Mesendoderm (in vitro differentiated cells): ENCODE measurements around the gene BNC1. TPM values are rescaled to one million over a fixed set of nuclear protein-coding genes. Genes with fewer than 3 reads are reported as not detected.
A peak's percentile ranks its signal among the peaks of the same experiment; 100 is the strongest.

Experiments
- DNase-seq: peaks from one replicate; pipeline ENCODE4 v3.0.0; 2013
- H2AK5ac ChIP-seq: 2 replicates; pipeline ENCODE4 v1.6.1; 2013; ENCODE audit warnings: low read length, inconsistent platforms
- H2BK120ac ChIP-seq: 2 replicates; pipeline ENCODE4 v1.6.1; 2013; ENCODE audit warnings: low read depth, mild to moderate bottlenecking, low read length, moderate library complexity, mixed read lengths
- H2BK15ac ChIP-seq: replicated peaks from 2 replicates; pipeline ENCODE4 v1.6.1; 2013; ENCODE audit warnings: low read depth, mild to moderate bottlenecking, moderate library complexity
- H2BK5ac ChIP-seq: 2 replicates; pipeline ENCODE4 v1.6.1; 2013; ENCODE audit warnings: low read length, inconsistent platforms
- H3K18ac ChIP-seq: 2 replicates; pipeline ENCODE4 v1.6.1; 2013; ENCODE audit warnings: mild to moderate bottlenecking, low read length, mixed read lengths
- H3K23ac ChIP-seq: one replicate; pipeline ENCODE4 v1.6.1; 2013; ENCODE audit warnings: low read length
- H3K27ac ChIP-seq: 2 replicates; pipeline ENCODE4 v1.5.1; 2013; ENCODE audit warnings: low read depth, mild to moderate bottlenecking, inconsistent platforms, low read length, moderate library complexity
- H3K27me3 ChIP-seq: 2 replicates; pipeline ENCODE4 v1.6.1; 2013; ENCODE audit warnings: low read length, control low read depth, mild to moderate bottlenecking, inconsistent platforms; ENCODE audit not compliant: insufficient read depth, poor library complexity
- H3K36me3 ChIP-seq: 2 replicates; pipeline ENCODE4 v1.6.1; 2013; ENCODE audit warnings: low read length, inconsistent platforms; ENCODE audit not compliant: control insufficient read depth, insufficient read depth
- H3K4ac ChIP-seq: one replicate; pipeline ENCODE4 v1.6.1; 2013; ENCODE audit warnings: low read depth, mild to moderate bottlenecking, low read length, moderate library complexity
- H3K4me1 ChIP-seq: 2 replicates; pipeline ENCODE4 v1.6.1; 2013; ENCODE audit warnings: low read depth, low read length, inconsistent platforms; ENCODE audit not compliant: control insufficient read depth
- H3K4me2 ChIP-seq: 2 replicates; pipeline ENCODE4 v1.6.1; 2013; ENCODE audit warnings: low read length
- H3K4me3 ChIP-seq: 2 replicates; pipeline ENCODE4 v1.5.1; 2013; ENCODE audit warnings: mild to moderate bottlenecking, low read length
- H3K56ac ChIP-seq: one replicate; pipeline ENCODE4 v1.6.1; 2013; ENCODE audit warnings: low read length
- H3K79me1 ChIP-seq: 2 replicates; pipeline ENCODE4 v1.6.1; 2013; ENCODE audit warnings: low read length, inconsistent platforms
- H3K79me2 ChIP-seq: 2 replicates; pipeline ENCODE4 v1.6.1; 2013; ENCODE audit warnings: mild to moderate bottlenecking, low read length; ENCODE audit not compliant: control insufficient read depth, insufficient read depth
- H3K9ac ChIP-seq: 2 replicates; pipeline ENCODE4 v1.6.1; 2013; ENCODE audit warnings: low read length, inconsistent platforms
- H4K5ac ChIP-seq: one replicate; pipeline ENCODE4 v1.6.1; 2013; ENCODE audit warnings: low read length
- H4K8ac ChIP-seq: one replicate; pipeline ENCODE4 v1.6.1; 2013; ENCODE audit warnings: low read depth, mild to moderate bottlenecking, control low read depth, low read length, moderate library complexity
- WGBS: extraction: QIAGEN DNeasy Blood & Tissue Kit; methylation state at CpG from one replicate; pipeline ENCODE4 v1.1.7; 2013; ENCODE audit warnings: low lambda C conversion rate, missing lambda C conversion rate; ENCODE audit not compliant: insufficient coverage; ENCODE audit errors: extremely low coverage; 5-methylcytosine and 5-hydroxymethylcytosine counted together
- polyA plus RNA-seq, 2 experiments: library from polyadenylated mRNA; stranded (reverse); fragments of 200-250 nt; gene quantifications; one replicate each; pipeline ENCODE4 v1.2.3, GENCODE V29; 2013

The BNC1 gene, protein sequence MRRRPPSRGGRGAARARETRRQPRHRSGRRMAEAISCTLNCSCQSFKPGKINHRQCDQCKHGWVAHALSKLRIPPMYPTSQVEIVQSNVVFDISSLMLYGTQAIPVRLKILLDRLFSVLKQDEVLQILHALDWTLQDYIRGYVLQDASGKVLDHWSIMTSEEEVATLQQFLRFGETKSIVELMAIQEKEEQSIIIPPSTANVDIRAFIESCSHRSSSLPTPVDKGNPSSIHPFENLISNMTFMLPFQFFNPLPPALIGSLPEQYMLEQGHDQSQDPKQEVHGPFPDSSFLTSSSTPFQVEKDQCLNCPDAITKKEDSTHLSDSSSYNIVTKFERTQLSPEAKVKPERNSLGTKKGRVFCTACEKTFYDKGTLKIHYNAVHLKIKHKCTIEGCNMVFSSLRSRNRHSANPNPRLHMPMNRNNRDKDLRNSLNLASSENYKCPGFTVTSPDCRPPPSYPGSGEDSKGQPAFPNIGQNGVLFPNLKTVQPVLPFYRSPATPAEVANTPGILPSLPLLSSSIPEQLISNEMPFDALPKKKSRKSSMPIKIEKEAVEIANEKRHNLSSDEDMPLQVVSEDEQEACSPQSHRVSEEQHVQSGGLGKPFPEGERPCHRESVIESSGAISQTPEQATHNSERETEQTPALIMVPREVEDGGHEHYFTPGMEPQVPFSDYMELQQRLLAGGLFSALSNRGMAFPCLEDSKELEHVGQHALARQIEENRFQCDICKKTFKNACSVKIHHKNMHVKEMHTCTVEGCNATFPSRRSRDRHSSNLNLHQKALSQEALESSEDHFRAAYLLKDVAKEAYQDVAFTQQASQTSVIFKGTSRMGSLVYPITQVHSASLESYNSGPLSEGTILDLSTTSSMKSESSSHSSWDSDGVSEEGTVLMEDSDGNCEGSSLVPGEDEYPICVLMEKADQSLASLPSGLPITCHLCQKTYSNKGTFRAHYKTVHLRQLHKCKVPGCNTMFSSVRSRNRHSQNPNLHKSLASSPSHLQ
- 0.06 TPM for polyA plus RNA-seq (2013, experiment 1 of 2)
- polyA plus RNA-seq (2013, experiment 2 of 2) = 0.08 TPM

DNA sequence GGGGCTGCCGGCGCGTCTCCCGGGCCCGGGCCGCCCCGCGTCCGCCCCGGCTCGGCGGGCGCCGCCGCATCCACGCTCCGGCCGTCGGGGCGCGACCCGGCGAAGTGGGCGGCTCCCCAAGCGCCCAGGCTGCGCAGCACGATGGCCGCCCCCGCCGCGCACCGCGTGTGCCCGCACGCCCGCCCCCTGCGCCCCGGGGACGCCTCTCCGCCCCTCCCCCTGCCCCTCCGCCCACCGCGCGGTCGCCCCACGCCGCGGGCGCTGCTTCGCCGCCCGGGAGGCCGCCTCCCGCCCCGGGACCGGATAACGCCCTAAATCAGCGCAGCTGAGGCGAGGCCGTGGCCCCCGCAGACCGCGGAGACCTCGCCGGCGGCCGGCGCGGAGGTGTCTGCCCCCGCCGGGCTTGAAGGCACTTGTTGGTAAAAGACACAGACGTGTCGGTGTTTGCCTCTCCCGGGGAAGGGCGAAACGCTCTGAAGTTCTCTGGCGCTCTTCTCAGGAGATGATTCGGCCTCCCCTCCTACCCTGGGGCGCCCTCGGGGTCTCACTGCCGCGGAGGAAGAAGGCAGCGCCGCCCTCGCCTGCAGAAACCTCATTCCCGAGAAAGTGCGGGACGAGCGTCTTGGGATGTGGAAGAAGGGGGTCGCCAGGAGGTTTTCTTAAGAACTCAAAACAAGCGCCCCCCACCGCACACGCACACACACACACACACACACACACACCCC, at the start of gene BNC1:
BNC1 (minus strand) TSS at position 106 of the 725 bp plus-strand sequence; CDS start at position 70, 36 bp downstream.
- Histone ChIP-seq H3K56ac (peak within 1 kb of the TSS; percentile 83), H3K9ac (peak within 1 kb of the TSS; percentile 71), H3K4me1 (no peaks in the 10 kb centered on the region), H3K79me2 (no peaks in the 10 kb centered on the region), H2BK15ac (no peak within 1 kb of the TSS), H2AK5ac (no peak within 1 kb of the TSS), H4K5ac (no peak within 1 kb of the TSS), H3K36me3 (no peaks in the 10 kb centered on the region), H3K79me1 (no peaks in the 10 kb centered on the region), H3K27me3 (peaks cover 22% of the 10 kb centered on the region), H3K4me3 (peak within 1 kb of the TSS; percentile 61), H4K8ac (no peak within 1 kb of the TSS), H3K18ac (peak within 1 kb of the TSS; percentile 20), H3K23ac (peak within 1 kb of the TSS; percentile 66), H2BK120ac (no peak within 1 kb of the TSS), H2BK5ac (no peak within 1 kb of the TSS), H3K4me2 (peak within 1 kb of the TSS; percentile 92), H3K4ac (no peak within 1 kb of the TSS), H3K27ac (no peak within 1 kb of the TSS)
- peak; percentile 52 for DNase-seq
- no CpG with 5 or more reads among the region's 93 CpGs for WGBS

DNA sequence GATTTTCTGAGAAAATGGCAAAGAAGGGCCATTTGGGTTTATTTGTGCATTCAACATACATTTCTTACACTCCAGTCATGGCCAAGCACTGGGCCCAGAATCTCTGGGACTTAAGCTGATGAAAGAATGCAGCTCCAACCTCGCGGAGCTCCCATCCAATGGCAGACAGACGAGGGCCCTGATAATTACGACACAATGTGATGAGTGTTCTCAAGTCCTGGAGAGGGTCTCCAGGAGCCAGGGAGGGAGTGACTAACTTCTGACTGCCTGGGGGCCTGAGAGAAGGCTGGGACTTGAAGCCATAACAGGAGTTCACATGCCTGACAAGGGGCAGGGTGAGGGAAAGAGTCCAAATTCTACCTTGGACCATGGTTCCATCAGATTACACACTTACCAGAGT, 42.6 kb upstream of the BNC1 start:
- H4K5ac ChIP-seq = no peak overlapping the region
- H3K79me1 ChIP-seq = no peaks in the 10 kb centered on the region
- H4K8ac ChIP-seq = no peak overlapping the region

DNA sequence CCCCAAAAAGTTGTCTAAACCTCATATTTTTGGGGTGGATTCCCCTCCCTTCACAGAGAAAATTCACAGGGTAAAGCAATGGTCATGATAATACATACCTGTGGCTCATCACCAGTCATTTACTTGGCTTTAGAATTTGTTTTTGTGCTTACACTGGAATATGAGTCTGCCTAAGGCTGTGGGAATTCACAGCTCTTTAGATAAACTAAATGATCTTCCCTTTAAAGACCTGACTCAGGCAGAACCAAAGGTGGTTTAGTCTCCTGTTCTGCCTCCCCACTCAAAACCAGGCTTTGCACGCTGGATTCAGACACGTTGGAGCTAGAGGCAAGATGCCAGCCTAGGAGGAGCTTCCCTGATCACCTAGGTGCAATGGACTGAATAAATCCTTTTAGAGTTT, 40.3 kb upstream of the BNC1 start:
- peaks cover 6% of the 10 kb centered on the region for H3K4me1 ChIP-seq
- no peak overlapping the region for H3K23ac ChIP-seq
- no peak overlapping the region for H2BK5ac ChIP-seq
- H3K79me2 ChIP-seq = no peaks in the 10 kb centered on the region
- no peak overlapping the region for H3K18ac ChIP-seq
- H2AK5ac ChIP-seq = no peak overlapping the region
- H2BK120ac ChIP-seq = no peak overlapping the region
- no peak for DNase-seq
- H4K8ac ChIP-seq = no peak overlapping the region
- no peaks in the 10 kb centered on the region for H3K27me3 ChIP-seq
- no peak overlapping the region for H3K4me3 ChIP-seq
- no peak overlapping the region for H3K4me2 ChIP-seq
- no peak overlapping the region for H3K4ac ChIP-seq
- H4K5ac ChIP-seq = no peak overlapping the region
- H2BK15ac ChIP-seq = no peak overlapping the region
- H3K9ac ChIP-seq = no peak overlapping the region
- H3K56ac ChIP-seq = no peak overlapping the region
- WGBS = no CpG with 5 or more reads among the region's 2 CpGs
- no peak overlapping the region for H3K27ac ChIP-seq
- no peaks in the 10 kb centered on the region for H3K36me3 ChIP-seq
- H3K79me1 ChIP-seq = no peaks in the 10 kb centered on the region

More for the DNA sequence above, 42.6 kb upstream of the BNC1 start:
- H2BK5ac ChIP-seq = no peak overlapping the region
- no peaks in the 10 kb centered on the region for H3K27me3 ChIP-seq
- no peak overlapping the region for H3K4me3 ChIP-seq
- H2BK15ac ChIP-seq = no peak overlapping the region
- no peaks in the 10 kb centered on the region for H3K79me2 ChIP-seq
- no peak overlapping the region for H3K4me2 ChIP-seq
- no peak overlapping the region for H2BK120ac ChIP-seq
- WGBS = no CpG with 5 or more reads among the region's 4 CpGs
- H3K4ac ChIP-seq = no peak overlapping the region
- no peak overlapping the region for H2AK5ac ChIP-seq
- no peak overlapping the region for H3K27ac ChIP-seq
- H3K36me3 ChIP-seq = no peaks in the 10 kb centered on the region
- DNase-seq = peak; percentile 45
- no peak overlapping the region for H3K23ac ChIP-seq
- no peak overlapping the region for H3K56ac ChIP-seq
- H3K4me1 ChIP-seq = no peaks in the 10 kb centered on the region
- H3K9ac ChIP-seq = no peak overlapping the region
- no peak overlapping the region for H3K18ac ChIP-seq

- no peaks in the 10 kb centered on the region for H3K36me3 ChIP-seq
- no CpG with 5 or more reads among the region's 9 CpGs for WGBS
- no peak overlapping the region for H2BK5ac ChIP-seq
- H4K8ac ChIP-seq = no peak overlapping the region
- no peak overlapping the region for H3K9ac ChIP-seq
- no peak overlapping the region for H3K56ac ChIP-seq
- no peak overlapping the region for H3K4ac ChIP-seq
- no peak overlapping the region for H3K23ac ChIP-seq
- H3K27ac ChIP-seq = no peak overlapping the region
- no peaks in the 10 kb centered on the region for H3K79me2 ChIP-seq
- H3K4me1 ChIP-seq = peaks cover 6% of the 10 kb centered on the region
- no peak overlapping the region for H3K4me2 ChIP-seq
- H3K79me1 ChIP-seq = no peaks in the 10 kb centered on the region
- no peak overlapping the region for H3K18ac ChIP-seq
- no peak overlapping the region for H2AK5ac ChIP-seq
- H3K4me3 ChIP-seq = no peak overlapping the region
- no peak overlapping the region for H2BK15ac ChIP-seq
- no peak overlapping the region for H4K5ac ChIP-seq
- no peaks in the 10 kb centered on the region for H3K27me3 ChIP-seq
- DNase-seq = peak; percentile 29
- H2BK120ac ChIP-seq = no peak overlapping the region
Observed at GRCh38 chr15:83323296-83323711, 38.8 kb upstream of the BNC1 start.

- Histone ChIP-seq H3K36me3 (no peaks in the 10 kb centered on the region), H3K9ac (no peak overlapping the region), H2BK15ac (no peak overlapping the region), H4K5ac (no peak overlapping the region), H3K4me3 (no peak overlapping the region), H3K23ac (no peak overlapping the region), H2BK120ac (no peak overlapping the region), H3K4me2 (no peak overlapping the region), H3K79me2 (no peaks in the 10 kb centered on the region), H2AK5ac (no peak overlapping the region), H4K8ac (no peak overlapping the region), H3K27me3 (no peaks in the 10 kb centered on the region), H3K27ac (no peak overlapping the region), H3K79me1 (no peaks in the 10 kb centered on the region), H3K4ac (no peak overlapping the region), H3K4me1 (peaks cover 6% of the 10 kb centered on the region), H2BK5ac (no peak overlapping the region), H3K56ac (no peak overlapping the region), H3K18ac (no peak overlapping the region)
- DNase-seq = no peak
- WGBS = no CpG with 5 or more reads among the region's 3 CpGs
Observed at GRCh38 chr15:83322691-83323090, 38.2 kb upstream of the BNC1 start.
